ENCODE measurements around the gene HMGA1.
"Not testable (repeated sequence)": the region's sequence is repeated elsewhere in the genome, so short reads cannot be mapped to it uniquely, and the experiment has no call there.

HMGA1 gene

GRCh38 chr6:34260576-34261267 lies 24.0 kb downstream of the HMGA1 start:
- no peak for DNase-seq (ENCODE audit: low read depth)

GRCh38 chr6:34263484-34263883 lies 26.8 kb downstream of the HMGA1 start:
- DNase-seq (ENCODE audit: low read depth), result not testable (repeated sequence)

- no peak for DNase-seq (ENCODE audit: low read depth)
These were observed 31.1 kb downstream of the HMGA1 start for GRCh38 chr6:34267746-34268145.

GRCh38 chr6:34269132-34269531 lies 32.5 kb downstream of the HMGA1 start:
- not testable (repeated sequence) for DNase-seq (ENCODE audit: low read depth)

- not testable (repeated sequence) for DNase-seq (ENCODE audit: low read depth)
These were observed 33.1 kb downstream of the HMGA1 start for GRCh38 chr6:34269658-34270341.

GRCh38 chr6:34272013-34272926 lies 35.6 kb downstream of the HMGA1 start:
- DNase-seq (ENCODE audit: low read depth), result no peak

GRCh38 chr6:34273242-34273805 lies 36.7 kb downstream of the HMGA1 start:
- DNase-seq (ENCODE audit: low read depth), result no peak

GRCh38 chr6:34274129-34274528 lies 37.5 kb downstream of the HMGA1 start:
- DNase-seq (ENCODE audit: low read depth), result no peak

- DNase-seq (ENCODE audit: low read depth), result no peak
These were observed 38.6 kb downstream of the HMGA1 start for GRCh38 chr6:34275128-34275804.

GRCh38 chr6:34276191-34276590 lies 39.5 kb downstream of the HMGA1 start:
- no peak for DNase-seq (ENCODE audit: low read depth)

- no peak for DNase-seq (ENCODE audit: low read depth)
These were observed 40.4 kb downstream of the HMGA1 start for GRCh38 chr6:34276881-34277762.

GRCh38 chr6:34277763-34278112 lies 41.1 kb downstream of the HMGA1 start:
- DNase-seq (ENCODE audit: low read depth), result no peak

- DNase-seq (ENCODE audit: low read depth), result no peak
These were observed 42.2 kb downstream of the HMGA1 start for GRCh38 chr6:34278833-34279232.

- DNase-seq (ENCODE audit: low read depth), result no peak
These were observed 43.5 kb downstream of the HMGA1 start for GRCh38 chr6:34280216-34280615.

- DNase-seq (ENCODE audit: low read depth), result no peak
These were observed 45.1 kb downstream of the HMGA1 start for GRCh38 chr6:34281702-34282334.

GRCh38 chr6:34284563-34285447 lies 48.1 kb downstream of the HMGA1 start:
- DNase-seq (ENCODE audit: low read depth), result no peak

- no peak for DNase-seq (ENCODE audit: low read depth)
These were observed 48.9 kb downstream of the HMGA1 start for GRCh38 chr6:34285448-34286164.

- DNase-seq (ENCODE audit: low read depth), result no peak
These were observed 51.9 kb downstream of the HMGA1 start for GRCh38 chr6:34288581-34288980.

GRCh38 chr6:34289137-34289536 lies 52.5 kb downstream of the HMGA1 start:
- no peak for DNase-seq (ENCODE audit: low read depth)

Measured in activated T-cell treated with anti-CD3 and anti-CD28 coated beads for 24 hours (primary cell).